PC-3 (cell line): ENCODE results near the gene NHSL1. TPM values are rescaled to one million over a fixed set of nuclear protein-coding genes. Genes with fewer than 3 reads are reported as not detected.

ENCODE experiments used
- ATAC-seq: fragments of 200-7000 bp; cut with Tn5 transposase; 2 replicates; pipeline ENCODE4 v1.9.1; 2020; ENCODE audit warnings: mild to moderate bottlenecking, moderate library complexity
- BruUV-seq: library from RNA; stranded (reverse); fragments of 400-500 nt; replicated peaks from 2 replicates; lab custom pipeline; 2021; lab: Mats Ljungman, UMichigan
- CTCF ChIA-PET: fragments of 300-600 bp; sonication (Branson Sonifier 250); formaldehyde crosslinking; loops from one replicate; lab custom pipeline; 2022; ENCODE audit warnings: antibody characterized with exemption; lab: Charles Lee
- POLR2A ChIA-PET: fragments of 300-600 bp; sonication (Branson Sonifier 250); formaldehyde crosslinking; loops from one replicate; lab custom pipeline; 2022; ENCODE audit warnings: antibody characterized with exemption; ENCODE audit not compliant: unreplicated experiment; lab: Charles Lee
- DNase-seq: peaks from one replicate; pipeline ENCODE4 v3.0.0-alpha.2; 2015
- H2AFZ ChIP-seq: fragments of 300-600 bp; sonication (generic); 2 replicates; pipeline ENCODE4 v1.6.0; 2016; ENCODE audit warnings: antibody characterized with exemption, low read length
- H3F3A ChIP-seq: fragments of 300-600 bp; sonication (generic); one replicate; pipeline ENCODE4 v1.6.0; 2017; ENCODE audit warnings: antibody characterized with exemption, low read length, control low read depth, mild to moderate bottlenecking; ENCODE audit not compliant: unreplicated experiment
- H3K27ac ChIP-seq: fragments of 300-600 bp; sonication (generic); 2 replicates; pipeline ENCODE4 v1.5.1; 2016; ENCODE audit warnings: mild to moderate bottlenecking, low read length
- H3K27me3 ChIP-seq: fragments of 300-600 bp; sonication (generic); 2 replicates; pipeline ENCODE4 v1.6.1; 2016; ENCODE audit warnings: low read length, mixed read lengths
- H3K36me3 ChIP-seq: fragments of 300-600 bp; sonication (generic); 2 replicates; pipeline ENCODE4 v1.6.1; 2016; ENCODE audit warnings: low read depth, mixed run types, low read length, mixed read lengths
- H3K4me1 ChIP-seq: fragments of 300-600 bp; sonication (generic); 2 replicates; pipeline ENCODE4 v1.5.1; 2016; ENCODE audit warnings: low read length; ENCODE audit not compliant: insufficient read depth
- H3K4me2 ChIP-seq: fragments of 300-600 bp; sonication (generic); 2 replicates; pipeline ENCODE4 v1.6.0; 2016; ENCODE audit warnings: low read length
- H3K4me3 ChIP-seq: fragments of 300-600 bp; sonication (generic); 2 replicates; pipeline ENCODE4 v1.5.1; 2016; ENCODE audit warnings: mild to moderate bottlenecking, low read length, mixed read lengths
- H3K79me2 ChIP-seq: fragments of 300-600 bp; sonication (generic); 2 replicates; pipeline ENCODE4 v1.6.1; 2017; ENCODE audit warnings: low read length, mixed read lengths
- H3K9ac ChIP-seq: fragments of 300-600 bp; sonication (generic); 2 replicates; pipeline ENCODE4 v1.6.0; 2016; ENCODE audit warnings: mild to moderate bottlenecking, low read length
- H3K9me2 ChIP-seq: fragments of 300-600 bp; sonication (generic); replicated peaks from 2 replicates; pipeline ENCODE4 v1.6.1; 2016; ENCODE audit warnings: mixed run types, low read length, mixed read lengths
- H3K9me3 ChIP-seq: fragments of 300-600 bp; sonication (generic); 2 replicates; pipeline ENCODE4 v1.6.1; 2016; ENCODE audit warnings: low read length, mixed read lengths
- H4K20me1 ChIP-seq: fragments of 300-600 bp; sonication (generic); 2 replicates; pipeline ENCODE4 v1.6.1; 2016; ENCODE audit warnings: low read length, mixed read lengths
- CTCF ChIP-seq: fragments of 300-600 bp; sonication (generic); conservative IDR thresholded peaks from 2 replicates; pipeline ENCODE4 v1.5.1; 2017; ENCODE audit warnings: antibody characterized with exemption, low read depth, mild to moderate bottlenecking, low read length
- EZH2 ChIP-seq: fragments of 300-600 bp; sonication (generic); IDR thresholded peaks from one replicate; pipeline ENCODE4 v1.6.1; 2017; ENCODE audit warnings: antibody characterized with exemption, mild to moderate bottlenecking, low read length; ENCODE audit not compliant: unreplicated experiment
- EZH2phosphoT487 ChIP-seq: fragments of 300-600 bp; sonication (generic); IDR thresholded peaks from 2 replicates; pipeline ENCODE4 v1.6.1; 2018; ENCODE audit warnings: mild to moderate bottlenecking, antibody characterized with exemption, low read length, borderline replicate concordance
- intact Hi-C: fragments of 100-400 bp; cut with micrococcal nuclease; formaldehyde crosslinking; loops from 2 replicates; pipeline ENCODE4 v1.9.0; 2023
- total RNA-seq: library from RNA; depleted of rRNA; stranded (reverse); fragments of >200 nt; gene quantifications from 2 replicates; pipeline ENCODE4 v1.2.3, GENCODE V29; 2014

NHSL1 gene
- total RNA-seq, 1 experiment from 2014 or later: 4.8 TPM

- H3K27me3 ChIP-seq: no peaks in the 10 kb centered on the region
- no peak for DNase-seq
- no peaks in the 10 kb centered on the region for H3K36me3 ChIP-seq
- H3K4me3 ChIP-seq: no peak overlapping the region
- no peak overlapping the region for H3K27ac ChIP-seq
- peaks cover 10% of the 10 kb centered on the region; the same call in 1 of the 2 replicates for H3K4me1 ChIP-seq
- H3K9me2 ChIP-seq: no peaks in the 10 kb centered on the region
- POLR2A ChIA-PET: no interaction called here
- CTCF ChIA-PET: no interaction called here
- peaks cover 9% of the 10 kb centered on the region for H3K79me2 ChIP-seq
- TF ChIP-seq EZH2phosphoT487: no peak
- no peak for TF ChIP-seq CTCF
- TF ChIP-seq EZH2: no peak
- H3K4me2 ChIP-seq: no peak overlapping the region
- no peak overlapping the region for H2AFZ ChIP-seq
- no peak for ATAC-seq
- BruUV-seq: no TSS peak
- intact Hi-C loops: loop anchor here (5.0 kb wide), 1 partner anchor 238 kb away; the partner anchor contains the start of gene ARFGEF3
- no peaks in the 10 kb centered on the region for H4K20me1 ChIP-seq
- no peak overlapping the region for H3K9ac ChIP-seq
- no peaks in the 10 kb centered on the region for H3K9me3 ChIP-seq
- H3F3A ChIP-seq: no peaks in the 10 kb centered on the region
Observed at GRCh38 chr6:138400326-138400725, 99.0 kb downstream of the NHSL1 start.

- Histone ChIP-seq H2AFZ (no peak overlapping the region), H3K9ac (no peak overlapping the region), H3K9me2 (no peaks in the 10 kb centered on the region), H3K79me2 (no peaks in the 10 kb centered on the region), H3K36me3 (no peaks in the 10 kb centered on the region), H3K27ac (no peak overlapping the region), H4K20me1 (no peaks in the 10 kb centered on the region), H3K27me3 (no peaks in the 10 kb centered on the region), H3K9me3 (no peaks in the 10 kb centered on the region), H3F3A (no peaks in the 10 kb centered on the region), H3K4me3 (no peak overlapping the region), H3K4me2 (no peak overlapping the region), H3K4me1 (no peaks in the 10 kb centered on the region)
- TF ChIP-seq CTCF: no peak
- TF ChIP-seq EZH2phosphoT487: no peak
- no peak for TF ChIP-seq EZH2
- ChIA-PET POLR2A (no interaction called here), CTCF (no interaction called here)
- DNase-seq (no peak), ATAC-seq (no peak)
- no TSS peak for BruUV-seq
- intact Hi-C loops: no loop called here
Observed at GRCh38 chr6:138397128-138398122, 101.9 kb downstream of the NHSL1 start.

- no peak overlapping the region for H3K9ac ChIP-seq
- CTCF ChIA-PET: no interaction called here
Observed at GRCh38 chr6:138396709-138397108, 102.6 kb downstream of the NHSL1 start.

More at GRCh38 chr6:138396709-138397108, 102.6 kb downstream of the NHSL1 start:
- no peak overlapping the region for H3K4me2 ChIP-seq
- POLR2A ChIA-PET: no interaction called here
- no peak overlapping the region for H3K27ac ChIP-seq
- DNase-seq (no peak), ATAC-seq (no peak)
- BruUV-seq: no TSS peak
- no peaks in the 10 kb centered on the region for H3K9me3 ChIP-seq
- no peaks in the 10 kb centered on the region for H4K20me1 ChIP-seq
- no peaks in the 10 kb centered on the region for H3K9me2 ChIP-seq
- no peaks in the 10 kb centered on the region for H3K36me3 ChIP-seq
- intact Hi-C loops: no loop called here
- H3K4me1 ChIP-seq: no peaks in the 10 kb centered on the region
- no peak overlapping the region for H2AFZ ChIP-seq
- no peak for TF ChIP-seq EZH2
- no peak for TF ChIP-seq CTCF
- no peak for TF ChIP-seq EZH2phosphoT487
- H3K27me3 ChIP-seq: no peaks in the 10 kb centered on the region
- H3K79me2 ChIP-seq: no peaks in the 10 kb centered on the region
- H3F3A ChIP-seq: no peaks in the 10 kb centered on the region
- no peak overlapping the region for H3K4me3 ChIP-seq
